Stimulated activated CD8-positive, alpha-beta memory T cell treated with anti-CD3 and anti-CD28 coated beads, Interleukin-7, amount 100 ng/mL, for 4 hours (primary cell): ENCODE measurements around the gene ZC3H4.
"Not testable (repeated sequence)": the region's sequence is repeated elsewhere in the genome, so short reads cannot be mapped to it uniquely, and the experiment has no call there.

Experiments
- DNase-seq, 2 donors: peaks; one replicate each; pipeline ENCODE4 v3.0.0-alpha.2; 2020; ENCODE audit warnings: low read depth in 2 of 2

Gene ZC3H4

DNA sequence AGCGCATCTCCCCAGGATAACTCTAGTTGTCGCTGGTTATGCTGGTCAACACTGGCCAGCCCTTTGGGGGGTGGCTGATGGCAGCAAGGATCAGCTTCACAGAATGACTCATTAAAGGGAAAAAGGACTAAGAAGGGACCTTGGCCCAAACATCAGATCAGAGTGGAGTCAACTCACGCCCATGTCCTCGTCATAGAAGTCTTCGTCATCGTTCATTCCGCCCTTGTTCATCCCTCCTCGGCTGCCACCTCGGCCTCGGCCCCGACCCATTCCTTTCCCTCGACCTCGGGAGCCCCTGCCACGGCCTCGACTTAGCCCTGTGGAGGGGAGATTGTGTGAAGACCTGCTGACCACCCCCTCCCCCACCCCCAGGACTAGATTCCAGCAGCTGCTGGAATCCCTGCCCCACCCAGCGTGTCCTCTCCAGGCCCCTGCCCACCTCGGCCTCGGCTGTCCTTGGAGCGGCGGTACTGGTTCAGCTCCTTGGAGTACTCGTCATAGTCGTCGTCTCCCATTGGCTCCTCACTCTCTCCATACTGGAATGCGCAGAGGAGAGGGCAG lies 28.6 kb downstream of the ZC3H4 start:
- no peak for DNase-seq

GRCh38 chr19:47082493-47082892 lies 31.1 kb downstream of the ZC3H4 start:
- DNase-seq, result no peak

GRCh38 chr19:47081095-47081494 lies 32.5 kb downstream of the ZC3H4 start:
- DNase-seq, result no peak

- DNase-seq, result not testable (repeated sequence)
These were observed 35.2 kb downstream of the ZC3H4 start for GRCh38 chr19:47078351-47078750.

- no peak for DNase-seq
These were observed 37.6 kb downstream of the ZC3H4 start for GRCh38 chr19:47075941-47076340.

DNA sequence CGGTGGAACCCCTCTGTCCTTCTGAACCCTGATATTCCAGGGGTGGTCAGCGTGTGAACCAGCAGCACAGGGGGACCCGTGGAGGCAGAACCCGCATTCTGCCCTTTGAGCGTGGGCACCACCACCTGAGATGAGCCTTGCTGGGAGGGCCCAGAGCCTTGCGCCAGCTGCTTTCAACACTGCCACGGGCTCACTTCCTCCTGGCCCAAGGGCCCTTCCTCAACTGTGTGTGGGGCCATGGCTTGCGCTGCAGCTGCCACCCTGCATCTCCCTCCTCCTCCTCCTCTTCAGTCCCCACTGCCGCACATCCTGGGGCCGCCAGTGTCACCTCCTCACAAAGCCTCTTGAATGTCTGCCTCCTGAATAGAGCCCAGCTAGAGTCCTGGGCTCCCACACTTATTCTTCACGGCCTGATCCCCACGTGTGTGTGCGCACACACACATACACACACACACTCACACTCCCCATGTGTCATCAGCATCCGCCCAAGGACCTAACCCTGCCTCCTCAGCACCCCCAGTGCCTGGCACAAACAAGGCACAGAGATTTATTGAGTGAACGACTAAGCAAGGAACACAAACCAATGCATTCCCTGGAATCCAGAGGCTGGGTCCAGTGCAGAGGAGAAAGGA lies 38.3 kb downstream of the ZC3H4 start:
- no peak for DNase-seq

- no peak for DNase-seq
These were observed 39.0 kb downstream of the ZC3H4 start for GRCh38 chr19:47074621-47075020.

GRCh38 chr19:47073574-47073973 lies 40.0 kb downstream of the ZC3H4 start:
- DNase-seq, result no peak

DNA sequence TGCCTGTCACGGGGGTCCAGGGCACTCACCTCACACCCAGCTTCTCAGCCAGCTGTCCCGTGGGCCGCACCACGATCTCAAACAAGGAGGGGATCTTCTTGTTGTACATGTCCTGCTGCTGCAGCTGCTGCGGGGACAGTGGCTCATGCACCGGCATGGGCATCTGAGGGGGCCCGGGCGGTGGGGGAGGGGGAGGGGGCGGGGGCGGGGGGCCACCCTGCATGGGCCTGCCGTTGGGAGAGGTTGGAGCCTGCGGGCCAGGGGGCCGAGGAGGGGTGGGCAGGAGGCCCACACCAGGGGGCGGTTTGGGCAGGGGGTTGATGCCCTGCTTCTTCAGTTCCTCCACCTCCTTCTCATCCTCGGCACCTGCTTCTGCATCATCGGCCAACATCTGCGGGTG lies 41.3 kb downstream of the ZC3H4 start:
- no peak for DNase-seq

- DNase-seq, result no peak
These were observed 41.8 kb downstream of the ZC3H4 start for GRCh38 chr19:47071731-47072130.

GRCh38 chr19:47070756-47071155 lies 42.8 kb downstream of the ZC3H4 start:
- DNase-seq, result no peak

GRCh38 chr19:47069795-47070194 lies 43.8 kb downstream of the ZC3H4 start:
- DNase-seq, result no peak

DNA sequence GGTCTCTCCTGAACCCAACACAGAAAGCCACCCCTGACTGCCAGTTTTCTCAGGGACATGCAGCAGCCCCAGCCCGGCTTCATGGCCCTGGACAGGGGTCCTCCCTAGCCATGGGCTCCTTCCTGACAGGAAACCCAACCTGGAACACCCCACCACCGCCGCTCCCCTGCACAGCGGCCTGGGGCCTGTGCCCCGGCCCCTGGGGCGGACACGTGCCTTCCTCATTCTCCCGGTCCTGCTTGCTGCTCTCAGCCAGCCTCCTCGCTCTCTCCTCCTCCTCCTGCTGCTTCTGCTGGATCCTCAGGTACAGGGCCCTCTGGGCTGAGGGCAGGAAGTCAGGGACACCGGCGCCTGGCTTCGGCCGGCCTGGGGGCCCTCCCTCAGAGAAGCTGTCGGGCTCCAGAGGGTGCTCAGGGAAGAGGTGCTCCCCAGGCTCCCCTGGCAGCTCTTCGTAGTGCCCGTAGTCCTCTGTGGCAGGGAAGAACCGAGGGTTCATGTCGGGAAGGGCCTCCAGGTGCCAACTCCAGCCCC lies 44.6 kb downstream of the ZC3H4 start:
- no peak for DNase-seq

DNA sequence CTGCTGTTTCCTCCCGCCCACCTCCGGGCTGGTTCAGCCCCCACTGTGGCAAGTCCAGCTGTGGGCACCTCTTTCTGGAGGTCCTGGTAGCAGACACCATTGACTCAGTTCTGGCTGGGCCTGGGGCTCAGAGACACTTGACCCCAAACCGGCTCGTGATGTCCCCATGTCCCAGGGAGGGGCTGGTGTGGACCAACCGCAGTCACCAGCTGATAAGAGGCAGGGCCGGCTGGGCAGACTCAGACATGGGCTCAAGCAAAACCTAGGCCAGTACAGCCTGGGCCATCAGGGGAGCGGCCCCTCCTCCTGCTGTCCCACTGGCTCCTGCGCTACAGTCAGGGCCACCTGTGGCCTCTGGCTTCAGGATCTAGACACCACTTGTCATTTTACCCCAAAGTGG lies 45.3 kb downstream of the ZC3H4 start:
- no peak for DNase-seq

GRCh38 chr19:47067215-47067847 lies 46.2 kb downstream of the ZC3H4 start:
- DNase-seq, result no peak

DNA sequence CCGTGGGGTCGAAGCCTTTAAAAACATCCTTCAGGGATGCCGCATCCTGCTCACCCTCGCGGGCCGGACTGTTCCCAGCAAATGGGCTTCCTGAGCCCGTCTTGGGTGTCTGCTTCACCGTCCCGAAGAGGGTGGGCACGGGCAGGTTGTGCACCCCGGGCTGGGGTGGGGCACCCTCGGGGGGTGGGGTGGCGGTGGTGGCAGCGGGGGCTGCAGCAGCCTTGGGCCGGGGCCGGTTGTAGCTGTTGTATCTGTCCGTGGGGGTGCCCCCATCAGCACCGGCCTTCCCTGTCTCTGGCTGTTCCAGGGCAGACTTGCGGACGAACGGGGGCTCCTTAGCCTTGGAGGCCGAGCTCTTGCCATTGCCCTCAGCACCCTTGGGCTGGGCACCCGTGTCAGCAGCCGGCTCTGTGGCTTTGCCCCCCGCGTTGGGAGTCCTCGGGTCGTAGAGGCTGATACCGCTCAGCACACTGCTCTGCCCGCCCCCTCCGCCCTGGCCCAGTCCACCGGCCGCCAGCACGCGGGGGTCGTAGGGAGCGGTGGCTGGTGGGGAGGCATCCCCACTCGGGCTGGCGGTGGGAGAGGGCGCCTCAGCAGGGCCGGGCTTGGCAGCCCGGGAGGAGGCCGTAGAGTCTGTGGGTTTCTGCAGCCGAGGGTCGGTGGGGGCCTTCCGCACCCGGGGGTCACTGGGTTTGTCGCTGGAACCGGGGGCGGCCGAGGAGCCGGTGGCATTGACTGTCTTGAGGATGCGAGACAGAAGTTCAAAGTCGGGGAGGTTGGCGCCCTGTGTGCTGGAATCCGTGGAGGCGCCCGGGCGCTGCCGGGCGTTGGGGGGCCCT lies 47.0 kb downstream of the ZC3H4 start:
- no peak for DNase-seq

GRCh38 chr19:47065242-47065641 lies 48.3 kb downstream of the ZC3H4 start:
- DNase-seq, result no peak

GRCh38 chr19:47063874-47064273 lies 49.7 kb downstream of the ZC3H4 start:
- DNase-seq, result no peak

- DNase-seq, result no peak
These were observed 55.0 kb downstream of the ZC3H4 start for GRCh38 chr19:47058621-47059022.

- no peak for DNase-seq
These were observed 56.2 kb downstream of the ZC3H4 start for GRCh38 chr19:47057328-47057727.

GRCh38 chr19:47056411-47056810 lies 57.2 kb downstream of the ZC3H4 start:
- no peak for DNase-seq

DNA sequence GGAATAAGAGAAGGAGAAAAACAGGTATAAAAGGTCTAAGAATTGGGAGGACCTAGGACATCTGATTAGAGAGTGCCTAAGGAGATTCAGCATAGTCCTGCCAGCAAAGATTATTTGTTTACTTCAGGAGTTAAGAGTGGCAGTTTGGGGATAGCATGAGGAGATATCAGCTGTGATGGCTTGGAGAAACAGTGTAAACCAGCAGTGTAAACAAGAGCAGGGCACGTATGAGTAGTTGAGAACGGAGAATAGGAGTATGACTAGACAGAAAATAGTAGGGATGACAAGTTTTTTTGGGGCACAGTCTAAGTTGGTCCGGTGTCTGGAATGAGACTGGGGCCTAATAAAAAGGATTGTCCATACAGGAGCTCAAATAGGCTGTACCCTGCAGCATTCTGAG lies 63.0 kb downstream of the ZC3H4 start:
- not testable (repeated sequence) for DNase-seq
